CMK (cell line): ENCODE results near the gene TCHP.

Experiments
- DNase-seq: peaks from one replicate; pipeline ENCODE4 v3.0.0-alpha.2; 2010; ENCODE audit warnings: low read depth

Gene TCHP

DNA sequence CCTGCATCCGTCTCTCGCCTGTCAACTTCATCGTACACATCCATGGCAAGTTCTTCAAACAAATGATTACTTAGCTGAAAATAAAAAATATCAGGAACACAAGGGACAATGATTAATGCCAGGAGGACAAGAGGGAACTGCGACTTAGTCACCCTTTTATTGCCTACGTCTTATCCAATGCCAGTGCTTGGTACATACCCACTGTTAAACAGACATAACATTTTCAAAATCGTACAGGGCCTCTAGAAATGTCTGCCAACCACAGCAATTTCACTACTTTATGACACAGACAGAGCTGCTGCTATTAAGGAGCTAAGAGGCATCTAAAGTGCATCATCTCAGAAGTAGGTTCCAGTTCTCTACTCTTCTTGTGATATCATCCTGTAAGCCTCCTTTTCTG, 61.5 kb downstream of the TCHP start:
- DNase-seq = no peak

DNA sequence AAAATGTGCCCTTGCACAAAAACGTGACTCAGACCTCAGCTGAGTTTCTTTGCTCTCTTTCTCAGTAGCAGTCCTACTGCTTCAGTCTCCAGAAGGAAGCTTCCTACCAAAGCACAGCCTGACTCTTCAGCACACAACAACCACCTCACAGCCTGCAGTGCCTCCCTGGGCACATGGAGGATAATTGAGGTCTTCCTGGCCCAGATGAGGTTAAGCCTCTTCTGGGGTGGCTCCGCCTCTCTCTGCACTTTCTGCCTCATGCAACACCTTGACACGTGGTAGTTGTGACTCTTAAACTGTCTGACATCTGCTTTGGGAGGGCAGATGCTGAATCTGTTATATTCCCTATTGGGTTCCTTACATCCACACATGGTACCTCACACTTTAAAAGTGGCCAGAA, 62.3 kb downstream of the TCHP start:
- DNase-seq = no peak

DNA sequence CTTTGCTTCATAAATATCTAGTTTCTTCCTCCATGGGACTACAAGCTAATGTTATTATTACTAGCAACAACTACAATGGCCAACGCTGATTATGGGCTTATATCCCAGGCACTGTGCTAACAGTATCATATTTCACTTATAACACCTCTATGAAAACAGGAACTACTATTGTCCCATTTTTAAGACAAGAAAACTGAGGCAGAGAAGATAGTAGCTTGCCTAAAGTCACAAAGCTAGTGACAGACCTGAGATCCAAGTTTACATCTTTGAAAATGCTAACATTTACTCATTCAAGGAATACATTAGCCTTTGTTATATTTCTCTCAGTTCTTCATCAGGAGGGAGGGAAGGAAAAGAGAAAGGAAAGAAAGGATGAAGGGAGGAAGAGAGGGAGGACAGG, 63.3 kb downstream of the TCHP start:
- DNase-seq = no peak

GRCh38 chr12:109963743-109964429, 63.8 kb downstream of the TCHP start:
- no peak for DNase-seq

DNA sequence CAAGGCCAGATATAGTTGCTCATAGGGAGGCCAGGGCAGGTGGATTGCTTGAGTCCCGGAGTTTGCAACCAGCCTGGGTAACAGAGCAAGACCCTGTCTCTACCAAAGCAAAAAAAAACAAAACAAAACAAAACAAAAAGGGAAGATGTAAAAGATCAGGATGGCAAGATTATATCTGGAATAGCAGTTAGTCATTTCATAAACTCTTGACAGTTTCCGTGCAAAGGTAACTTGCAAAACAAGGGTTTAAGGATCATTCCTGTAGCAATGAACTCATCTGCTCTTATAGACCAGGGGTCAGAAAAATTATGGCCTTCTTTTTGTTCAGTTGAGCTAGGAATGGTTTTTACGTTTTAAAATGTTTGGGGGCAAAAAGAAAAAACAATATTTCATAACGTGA, 66.5 kb downstream of the TCHP start:
- no peak for DNase-seq

GRCh38 chr12:109967383-109968031, 67.4 kb downstream of the TCHP start:
- DNase-seq = no peak
